Mucosa of descending colon (tissue), 3 donors: ENCODE results near the gene GPD1L. TPM values are rescaled to one million over a fixed set of nuclear protein-coding genes. Genes with fewer than 3 reads are reported as not detected.
A peak's percentile ranks its signal among the peaks of the same experiment; 100 is the strongest.
"Not testable (repeated sequence)": the region's sequence is repeated elsewhere in the genome, so short reads cannot be mapped to it uniquely, and the experiment has no call there.

Experiments used
- ATAC-seq: fragments of 200-7000 bp; cut with Tn5 transposase; one replicate; pipeline ENCODE4 v1.9.1; 2020; ENCODE audit warnings: mild to moderate bottlenecking, moderate library complexity
- DNase-seq, 3 donors: peaks; one replicate each; pipeline ENCODE4 v3.0.0-alpha.2; 2020
- H3K36me3 ChIP-seq: fragments of 200-600 bp; one replicate; pipeline ENCODE4 v1.8.0; 2021; ENCODE audit warnings: low read depth, mild to moderate bottlenecking
- H3K4me1 ChIP-seq: fragments of 200-600 bp; one replicate; pipeline ENCODE4 v1.8.0; 2021; ENCODE audit warnings: low read depth, mild to moderate bottlenecking
- H3K4me3 ChIP-seq: fragments of 200-600 bp; one replicate; pipeline ENCODE4 v1.8.0; 2021; ENCODE audit warnings: mild to moderate bottlenecking
- H3K9me3 ChIP-seq: fragments of 200-600 bp; one replicate; pipeline ENCODE4 v1.8.0; 2021; ENCODE audit warnings: mild to moderate bottlenecking
- intact Hi-C, 2 donors: fragments of 100-400 bp; cut with DNase I in 1 of 2; cut with micrococcal nuclease in 1 of 2; formaldehyde crosslinking; loops; one replicate each; pipeline versions ENCODE4 v1.11.0 to v1.11.1; 2022; cut with DNase I, micrococcal nuclease
- total RNA-seq, 3 donors: library from RNA; stranded (reverse); fragmentation: NEBNext Ultra II Directional in 2 of 3; extraction: Animal tissue kit (Norgen Biotek cat#: 25700) in 2 of 3; gene quantifications; one replicate each; pipeline versions ENCODE4 v1.2.1 to v1.2.4, GENCODE V29; 2021 to 2023
- TF ChIP-seq, protein P1 (sequence below): fragments of 200-600 bp; IDR thresholded peaks from one replicate; pipeline ENCODE4 v1.8.0; 2022; ENCODE audit warnings: antibody characterized with exemption, mild to moderate bottlenecking
- donor health status: DM: no; HTN: no; CAD: no; lungs with moderate emphysema.
- donor health status: DM: no; HTN: no; CAD: no.
- donor health status: DM: no; HTN: yes; CAD: no.

The GPD1L gene
- total RNA-seq, 3 donors from 2014 or later = 57.6 to 122 (median 72.1) TPM

DNA sequence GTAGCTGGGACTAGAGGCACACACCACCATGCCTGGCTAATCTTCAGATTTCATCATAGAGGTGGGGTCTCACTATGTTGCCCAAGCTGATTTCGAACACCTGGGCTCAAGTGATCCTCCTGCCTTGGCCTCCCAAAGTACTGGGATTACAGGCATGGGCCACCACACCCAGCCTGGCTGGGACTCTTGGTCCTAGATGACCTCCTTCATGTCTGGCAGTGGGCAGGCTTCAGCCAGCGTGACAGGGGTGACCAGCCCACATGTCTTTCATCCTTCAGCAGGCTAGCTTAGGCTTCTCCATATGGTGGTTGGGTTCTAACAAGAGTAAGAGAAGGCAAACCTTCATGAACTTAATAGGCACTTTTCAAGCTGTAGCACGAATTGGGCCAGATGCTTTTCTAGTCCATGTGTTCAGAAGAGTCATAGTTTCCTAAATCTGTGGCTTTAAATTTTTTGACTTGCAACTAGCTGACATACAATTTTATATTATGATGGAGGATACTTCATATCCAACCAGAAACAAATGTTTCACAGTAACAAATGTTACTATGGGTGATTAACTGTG is 7.6 kb downstream of the GPD1L start:
- TF ChIP-seq, protein P1, sequence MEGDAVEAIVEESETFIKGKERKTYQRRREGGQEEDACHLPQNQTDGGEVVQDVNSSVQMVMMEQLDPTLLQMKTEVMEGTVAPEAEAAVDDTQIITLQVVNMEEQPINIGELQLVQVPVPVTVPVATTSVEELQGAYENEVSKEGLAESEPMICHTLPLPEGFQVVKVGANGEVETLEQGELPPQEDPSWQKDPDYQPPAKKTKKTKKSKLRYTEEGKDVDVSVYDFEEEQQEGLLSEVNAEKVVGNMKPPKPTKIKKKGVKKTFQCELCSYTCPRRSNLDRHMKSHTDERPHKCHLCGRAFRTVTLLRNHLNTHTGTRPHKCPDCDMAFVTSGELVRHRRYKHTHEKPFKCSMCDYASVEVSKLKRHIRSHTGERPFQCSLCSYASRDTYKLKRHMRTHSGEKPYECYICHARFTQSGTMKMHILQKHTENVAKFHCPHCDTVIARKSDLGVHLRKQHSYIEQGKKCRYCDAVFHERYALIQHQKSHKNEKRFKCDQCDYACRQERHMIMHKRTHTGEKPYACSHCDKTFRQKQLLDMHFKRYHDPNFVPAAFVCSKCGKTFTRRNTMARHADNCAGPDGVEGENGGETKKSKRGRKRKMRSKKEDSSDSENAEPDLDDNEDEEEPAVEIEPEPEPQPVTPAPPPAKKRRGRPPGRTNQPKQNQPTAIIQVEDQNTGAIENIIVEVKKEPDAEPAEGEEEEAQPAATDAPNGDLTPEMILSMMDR = no peak
- DNase-seq = no peak
- no peak overlapping the region for H3K4me3 ChIP-seq
- H3K36me3 ChIP-seq = no peaks in the 10 kb centered on the region
- H3K9me3 ChIP-seq = peaks cover 4% of the 10 kb centered on the region
- H3K4me1 ChIP-seq = peaks cover 29% of the 10 kb centered on the region
- intact Hi-C loops = no loop called here
- ATAC-seq = no peak

DNA sequence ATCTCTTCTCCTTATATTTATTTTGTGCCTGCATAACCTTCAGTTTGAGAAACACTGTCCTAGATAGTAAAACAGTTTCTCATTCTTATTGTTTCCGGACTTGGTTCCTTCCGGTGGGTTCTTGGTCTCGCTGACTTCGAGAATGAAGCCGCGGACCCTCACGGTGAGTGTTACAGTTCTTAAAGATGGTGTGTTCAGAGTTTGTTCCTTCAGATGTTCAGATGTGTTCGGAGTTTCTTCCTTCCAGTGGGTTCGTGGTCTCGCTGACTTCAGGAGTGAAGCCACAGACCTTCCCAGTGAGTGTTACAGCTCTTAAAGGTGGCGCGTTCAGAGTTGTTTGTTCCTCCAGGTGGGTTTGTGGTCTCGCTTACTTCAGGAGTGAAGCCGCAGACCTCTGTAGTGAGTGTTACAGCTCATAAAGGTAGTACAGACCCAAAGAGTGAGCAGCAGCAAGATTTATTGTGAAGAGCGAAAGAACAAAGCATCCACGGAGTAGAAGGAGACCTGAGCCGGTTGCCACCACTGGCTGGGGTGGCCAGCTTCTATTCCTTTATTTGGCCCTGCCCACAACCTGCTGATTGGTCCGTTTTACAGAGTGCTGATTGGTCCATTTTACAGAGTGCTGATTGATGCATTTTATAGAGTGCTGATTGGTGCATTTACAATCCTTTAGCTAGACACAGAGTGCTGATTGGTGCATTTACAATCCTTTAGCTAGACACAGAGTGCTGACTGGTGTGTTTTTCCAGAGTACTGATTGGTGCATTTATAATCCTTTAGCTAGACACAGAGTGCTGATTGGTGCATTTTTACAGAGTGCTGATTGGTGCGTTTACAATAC is 8.3 kb downstream of the GPD1L start:
- H3K4me1 ChIP-seq = peaks cover 29% of the 10 kb centered on the region
- H3K4me3 ChIP-seq, H3K36me3 ChIP-seq, H3K9me3 ChIP-seq, intact Hi-C loops: not testable (repeated sequence)
- peak; percentile 30 for ATAC-seq
- peak in 1 of 3 donors; percentile 46 for DNase-seq

DNA sequence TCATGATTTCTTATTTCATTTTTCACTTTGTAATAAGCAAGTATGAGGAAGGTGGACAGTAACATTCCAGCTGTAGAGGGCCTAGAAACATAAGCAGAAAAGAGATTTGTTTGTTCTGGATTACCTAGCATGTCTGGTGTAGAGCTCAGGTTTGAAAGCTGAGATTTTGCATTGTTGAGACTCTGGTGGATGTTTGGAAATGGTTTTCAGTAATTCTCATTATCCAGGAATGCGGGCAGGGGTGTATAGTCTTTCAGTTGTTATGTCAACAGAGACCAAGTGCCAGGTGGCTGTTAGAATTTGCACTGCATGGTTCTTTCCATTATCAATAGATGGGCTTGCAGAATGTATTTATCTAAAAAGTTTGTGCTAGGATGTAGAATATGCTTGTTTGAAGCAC is 10.9 kb downstream of the GPD1L start:
- ATAC-seq (no peak), DNase-seq (no peak)
- Histone ChIP-seq H3K4me3 (no peak overlapping the region), H3K9me3 (peaks cover 4% of the 10 kb centered on the region), H3K4me1 (peaks cover 31% of the 10 kb centered on the region), H3K36me3 (no peaks in the 10 kb centered on the region)
- intact Hi-C loops = no loop called here
- TF ChIP-seq, protein P1 = no peak

DNA sequence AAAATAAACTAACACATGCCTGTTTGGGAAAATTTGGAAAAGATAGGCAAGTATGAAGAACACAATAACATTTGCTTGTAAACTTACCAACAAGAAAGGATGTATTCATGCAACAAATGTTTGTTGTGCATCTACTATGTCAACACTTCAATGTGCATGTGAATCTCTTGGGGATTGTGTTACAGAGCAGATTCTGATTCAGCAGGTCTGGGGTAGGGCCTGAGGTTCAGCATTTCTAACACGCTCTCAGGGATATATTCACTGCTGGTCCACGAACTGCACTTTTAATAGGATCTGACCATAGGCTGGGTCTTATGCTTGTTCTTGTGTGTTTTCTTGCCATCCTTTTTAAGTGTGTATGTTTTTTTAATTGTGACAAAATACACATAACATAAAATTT is 11.8 kb downstream of the GPD1L start:
- DNase-seq (no peak), ATAC-seq (no peak)
- intact Hi-C loops = no loop called here
- H3K4me1 ChIP-seq = peaks cover 31% of the 10 kb centered on the region
- TF ChIP-seq, protein P1 = no peak
- H3K36me3 ChIP-seq = no peaks in the 10 kb centered on the region
- H3K9me3 ChIP-seq = peaks cover 4% of the 10 kb centered on the region
- no peak overlapping the region for H3K4me3 ChIP-seq

DNA sequence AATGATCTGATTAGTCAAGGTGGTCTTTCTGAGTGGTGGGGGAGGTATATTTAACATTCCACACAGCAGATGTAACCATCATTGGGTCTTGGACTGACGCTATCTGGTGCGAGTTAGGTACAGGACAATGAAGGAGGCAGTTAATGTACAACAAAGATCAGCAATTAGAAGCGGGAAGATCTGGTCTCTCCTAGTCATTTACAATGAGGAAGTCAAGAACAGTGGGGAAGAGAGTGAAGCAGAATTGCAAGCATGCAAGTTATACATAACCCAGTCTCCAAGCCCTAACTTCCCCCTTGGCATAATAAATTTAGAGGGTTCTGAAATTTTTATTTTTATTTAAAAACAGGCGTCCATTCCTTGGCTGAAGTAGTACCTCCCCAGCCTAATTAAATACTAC is 14.1 kb downstream of the GPD1L start:
- DNase-seq = peak in 1 of 3 donors; percentile 44
- TF ChIP-seq, protein P1 = no peak
- H3K36me3 ChIP-seq = no peaks in the 10 kb centered on the region
- intact Hi-C loops = no loop called here
- no peak overlapping the region for H3K4me3 ChIP-seq
- H3K4me1 ChIP-seq = peaks cover 31% of the 10 kb centered on the region
- no peaks in the 10 kb centered on the region for H3K9me3 ChIP-seq
- peak; percentile 97 for ATAC-seq

DNA sequence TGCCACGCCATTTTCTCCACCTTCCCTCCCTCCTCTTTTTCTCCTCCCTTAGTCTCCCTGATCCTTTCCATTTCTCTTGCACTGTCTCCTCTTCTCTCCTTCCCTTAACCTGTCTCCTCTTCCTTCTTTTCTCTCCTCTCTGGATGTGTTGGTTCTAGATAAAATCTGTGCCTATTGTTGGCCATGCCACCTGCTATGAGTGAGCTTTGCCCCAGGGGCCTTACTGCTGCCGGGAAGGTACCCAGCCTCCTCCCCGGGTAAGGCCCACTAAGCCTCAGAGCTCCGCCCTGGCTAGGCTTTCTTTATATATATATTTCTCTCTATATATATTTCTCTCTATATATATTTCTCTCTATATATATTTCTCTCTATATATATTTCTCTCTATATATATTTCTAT is 14.7 kb downstream of the GPD1L start:
- ATAC-seq = peak; percentile 77
- no peaks in the 10 kb centered on the region for H3K9me3 ChIP-seq
- peaks cover 29% of the 10 kb centered on the region for H3K4me1 ChIP-seq
- TF ChIP-seq, protein P1 = no peak
- H3K4me3 ChIP-seq = no peak overlapping the region
- peak in 2 of 3 donors; percentile 36 to 37 for DNase-seq
- no peaks in the 10 kb centered on the region for H3K36me3 ChIP-seq
- intact Hi-C loops = no loop called here
